ENCODE measurements around the gene TADA2B. TPM values are rescaled to one million over a fixed set of nuclear protein-coding genes. Genes with fewer than 3 reads are reported as not detected.

The TADA2B gene
- polyA plus RNA-seq, 5 donors: 11.6 to 18.2 (median 15.4) TPM

- DNase-seq: no peak
These were observed 5.7 kb upstream of the TADA2B start for GRCh38 chr4:7037425-7037824.

- no peak for DNase-seq
These were observed 2.4 kb upstream of the TADA2B start for GRCh38 chr4:7040765-7041164.

GRCh38 chr4:7041246-7041645, 1.9 kb upstream of the TADA2B start:
- DNase-seq: no peak

- peak in 1 of 2 donors; percentile 4 for DNase-seq
These were observed 1.2 kb upstream of the TADA2B start for GRCh38 chr4:7041801-7042502.

GRCh38 chr4:7042503-7043283, 479 bp upstream of the TADA2B start:
- DNase-seq: peak; percentile 98

- DNase-seq: peak in 1 of 2 donors; percentile 11
These were observed 1.2 kb downstream of the TADA2B start for GRCh38 chr4:7044137-7044930.

- no peak for DNase-seq
These were observed 2.4 kb downstream of the TADA2B start for GRCh38 chr4:7045553-7045952.

- no peak for DNase-seq
These were observed 3.1 kb downstream of the TADA2B start for GRCh38 chr4:7045961-7046921.

GRCh38 chr4:7046971-7047370, 3.8 kb downstream of the TADA2B start:
- no peak for DNase-seq

GRCh38 chr4:7048642-7049041, 5.5 kb downstream of the TADA2B start:
- DNase-seq: no peak

GRCh38 chr4:7049295-7049694, 6.1 kb downstream of the TADA2B start:
- no peak for DNase-seq

- DNase-seq: no peak
These were observed 6.6 kb downstream of the TADA2B start for GRCh38 chr4:7049739-7050138.

- DNase-seq: no peak
These were observed 7.4 kb downstream of the TADA2B start for GRCh38 chr4:7050481-7051143.

- no peak for DNase-seq
These were observed 7.9 kb downstream of the TADA2B start for GRCh38 chr4:7051144-7051495.

- DNase-seq: no peak
These were observed 8.7 kb downstream of the TADA2B start for GRCh38 chr4:7051905-7052304.

- DNase-seq: no peak
These were observed 9.1 kb downstream of the TADA2B start for GRCh38 chr4:7052313-7052712.

- peak in 1 of 2 donors; percentile 36 for DNase-seq
These were observed 9.9 kb downstream of the TADA2B start for GRCh38 chr4:7052923-7053715.

- no peak for DNase-seq
These were observed 11.1 kb downstream of the TADA2B start for GRCh38 chr4:7054106-7054880.

Measured in right lung (tissue), 5 donors.